ENCODE data around the gene SPANXC. TPM values are rescaled to one million over a fixed set of nuclear protein-coding genes. Genes with fewer than 3 reads are reported as not detected.

The SPANXC gene
- total RNA-seq, 1 experiment from 2014 or later, result not detected

DNA sequence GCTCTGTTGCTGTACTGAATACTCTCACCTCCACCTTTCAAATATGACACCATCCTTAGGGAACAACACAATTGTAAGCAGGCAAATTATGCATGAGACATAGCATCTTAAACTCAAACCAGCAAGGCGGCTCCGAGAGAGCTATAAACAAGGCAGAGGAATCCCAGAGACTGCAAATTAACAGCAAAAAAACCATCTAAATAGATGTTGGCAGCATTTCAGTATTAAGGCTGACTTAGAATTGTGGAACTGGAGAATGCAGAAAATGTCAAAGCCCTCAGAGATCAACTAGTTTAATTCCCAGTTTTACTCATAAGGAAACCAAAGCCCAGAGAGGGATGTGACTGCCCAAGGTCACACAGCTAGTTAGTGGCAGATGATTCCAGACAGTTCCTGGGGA, 37.2 kb upstream of the SPANXC start:
- Histone ChIP-seq H2BK120ac (ENCODE audit: low read depth, low read length, poor library complexity, severe bottlenecking) (no peak overlapping the region), H2AFZ (ENCODE audit: low read length) (no peak overlapping the region), H3K4me2 (ENCODE audit: insufficient read depth, insufficient read length, low read length) (no peak overlapping the region), H3K9ac (ENCODE audit: extremely low read depth, insufficient read length, low read length) (no peak overlapping the region), H3K79me2 (ENCODE audit: insufficient read depth, low read length) (no peaks in the 10 kb centered on the region), H4K8ac (replicated peaks; ENCODE audit: insufficient read length, low read depth, low read length) (no peak overlapping the region), H3K27ac (ENCODE audit: insufficient read length, low read depth, low read length) (no peak overlapping the region), H3K56ac (ENCODE audit: insufficient read length, low read depth, low read length) (no peak overlapping the region), H2BK20ac (ENCODE audit: low read depth, low read length, poor library complexity, severe bottlenecking) (no peak overlapping the region), H4K91ac (ENCODE audit: insufficient read length, low read depth, low read length) (no peak overlapping the region), H4K20me1 (ENCODE audit: control insufficient read depth, insufficient read depth, insufficient read length) (no peaks in the 10 kb centered on the region), H2AK5ac (ENCODE audit: insufficient read length, low read length) (no peak overlapping the region), H3K9me3 (ENCODE audit: control insufficient read depth, low read depth, low read length) (peaks cover 23% of the 10 kb centered on the region), H3K18ac (ENCODE audit: insufficient read length, low read depth, low read length) (no peak overlapping the region), H3K79me1 (ENCODE audit: insufficient read depth, low read depth, low read length, poor library complexity, severe bottlenecking) (no peaks in the 10 kb centered on the region), H3K23ac (ENCODE audit: insufficient read length, low read depth, low read length) (no peak overlapping the region), H2BK15ac (ENCODE audit: low read depth, low read length) (no peak overlapping the region), H2BK5ac (ENCODE audit: insufficient read length, low read length) (no peak overlapping the region), H3K23me2 (ENCODE audit: insufficient read length, low read depth, low read length, poor library complexity, severe bottlenecking) (no peaks in the 10 kb centered on the region), H3K4ac (ENCODE audit: low read depth, low read length) (no peak overlapping the region), H2BK12ac (ENCODE audit: insufficient read length, low read depth, low read length) (no peak overlapping the region), H4K5ac (ENCODE audit: insufficient read length, low read depth, low read length) (no peak overlapping the region), H3K4me1 (ENCODE audit: insufficient read depth, low read length) (no peaks in the 10 kb centered on the region), H3K27me3 (ENCODE audit: insufficient read depth, low read length) (no peaks in the 10 kb centered on the region), H3T11ph (ENCODE audit: low read length) (no peak overlapping the region), H3K14ac (ENCODE audit: insufficient read depth, low read length) (no peak overlapping the region)
- H3K4me1 Mint-ChIP-seq, result no peaks in the 10 kb centered on the region
- TF ChIP-seq, protein P1, sequence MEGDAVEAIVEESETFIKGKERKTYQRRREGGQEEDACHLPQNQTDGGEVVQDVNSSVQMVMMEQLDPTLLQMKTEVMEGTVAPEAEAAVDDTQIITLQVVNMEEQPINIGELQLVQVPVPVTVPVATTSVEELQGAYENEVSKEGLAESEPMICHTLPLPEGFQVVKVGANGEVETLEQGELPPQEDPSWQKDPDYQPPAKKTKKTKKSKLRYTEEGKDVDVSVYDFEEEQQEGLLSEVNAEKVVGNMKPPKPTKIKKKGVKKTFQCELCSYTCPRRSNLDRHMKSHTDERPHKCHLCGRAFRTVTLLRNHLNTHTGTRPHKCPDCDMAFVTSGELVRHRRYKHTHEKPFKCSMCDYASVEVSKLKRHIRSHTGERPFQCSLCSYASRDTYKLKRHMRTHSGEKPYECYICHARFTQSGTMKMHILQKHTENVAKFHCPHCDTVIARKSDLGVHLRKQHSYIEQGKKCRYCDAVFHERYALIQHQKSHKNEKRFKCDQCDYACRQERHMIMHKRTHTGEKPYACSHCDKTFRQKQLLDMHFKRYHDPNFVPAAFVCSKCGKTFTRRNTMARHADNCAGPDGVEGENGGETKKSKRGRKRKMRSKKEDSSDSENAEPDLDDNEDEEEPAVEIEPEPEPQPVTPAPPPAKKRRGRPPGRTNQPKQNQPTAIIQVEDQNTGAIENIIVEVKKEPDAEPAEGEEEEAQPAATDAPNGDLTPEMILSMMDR (conservative IDR thresholded peaks at IDR 0.05), result no peak
- WGBS (ENCODE audit: extremely low coverage, insufficient read length, low lambda C conversion rate), result no CpG with 5 or more reads among the region's 2 CpGs
- DNase-seq, result no peak
- no peaks in the 10 kb centered on the region; a peak in 2 of 7 replicates for H3K36me3 Mint-ChIP-seq (ENCODE audit: insufficient read depth in 1 of 3, low read depth in 3 of 3)
- no peak overlapping the region for H3K4me3 Mint-ChIP-seq
- H3K27ac Mint-ChIP-seq, result no peak overlapping the region
- peaks cover 49 to 51% of the 10 kb centered on the region in 2 experiments for H3K9me3 Mint-ChIP-seq
- H3K27me3 Mint-ChIP-seq (ENCODE audit: low read depth), result no peaks in the 10 kb centered on the region

Data from H9 (cell line).